ENCODE data around the gene MMP14. TPM values are rescaled to one million over a fixed set of nuclear protein-coding genes. Genes with fewer than 3 reads are reported as not detected.

MMP14 gene
- total and polyA plus RNA-seq, 2 of the 13 experiments (the other 11 are each of a cell fraction or from before 2014, with no cell fraction given): 5.2 to 9.8 TPM

- TF ChIP-seq MED8 (CRISPR knock-in tag; IDR thresholded peaks at IDR 0.05; ENCODE audit: insufficient replicate concordance) (no peak), WIZ (CRISPR knock-in tag; IDR thresholded peaks at IDR 0.05) (no peak), KAT7 (CRISPR knock-in tag; IDR thresholded peaks at IDR 0.05; ENCODE audit: borderline replicate concordance) (no peak), ZNF792 (CRISPR knock-in tag; IDR thresholded peaks at IDR 0.05) (no peak), ZNF788 (CRISPR knock-in tag; IDR thresholded peaks at IDR 0.05; ENCODE audit: borderline replicate concordance) (0 out of 2 replicates have a peak, but pooled peaks have one; percentile 55), RERE (CRISPR knock-in tag; IDR thresholded peaks at IDR 0.05; ENCODE audit: low read depth) (no peak), KMT2A (CRISPR knock-in tag; IDR thresholded peaks at IDR 0.05) (no peak), ATF7 (IDR thresholded peaks at IDR 0.05) (no peak), ATF7 (CRISPR knock-in tag; IDR thresholded peaks at IDR 0.05) (no peak), SOX6 (IDR thresholded peaks at IDR 0.05) (no peak), SOX6 (CRISPR knock-in tag; IDR thresholded peaks at IDR 0.05) (peak; percentile 66), ZSCAN9 (CRISPR knock-in tag; IDR thresholded peaks at IDR 0.05; ENCODE audit: borderline replicate concordance) (no peak), ZNF703 (CRISPR knock-in tag; IDR thresholded peaks at IDR 0.05; ENCODE audit: borderline replicate concordance) (no peak), CERS6 (CRISPR knock-in tag; IDR thresholded peaks at IDR 0.05) (no peak), ZNF75D (CRISPR knock-in tag; IDR thresholded peaks at IDR 0.05; ENCODE audit: borderline replicate concordance) (no peak), ATF5 (CRISPR knock-in tag; IDR thresholded peaks at IDR 0.05; ENCODE audit: low read depth) (no peak), SNAPC2 (CRISPR knock-in tag; IDR thresholded peaks at IDR 0.05) (no peak), ZFY (CRISPR knock-in tag; IDR thresholded peaks at IDR 0.05) (0 out of 2 replicates have a peak, but pooled peaks have one; percentile 8), MYC (CRISPR knock-in tag; IDR thresholded peaks at IDR 0.05; ENCODE audit: borderline replicate concordance) (0 out of 2 replicates have a peak, but pooled peaks have one; percentile 22), ZSCAN31 (CRISPR knock-in tag; IDR thresholded peaks at IDR 0.05; ENCODE audit: low read depth) (peak; percentile 31; the same call in 1 of the 2 replicates), RXRB (CRISPR knock-in tag; IDR thresholded peaks at IDR 0.05; ENCODE audit: borderline replicate concordance) (peak; percentile 14; the same call in 1 of the 2 replicates), ZFP62 (CRISPR knock-in tag; IDR thresholded peaks at IDR 0.05) (no peak), ZNF724P (CRISPR knock-in tag; IDR thresholded peaks at IDR 0.05; ENCODE audit: borderline replicate concordance) (peak; percentile 65; the same call in 1 of the 2 replicates), ZNF773 (CRISPR knock-in tag; IDR thresholded peaks at IDR 0.05; ENCODE audit: borderline replicate concordance) (no peak), MIER2 (CRISPR knock-in tag; IDR thresholded peaks at IDR 0.05) (no peak)
Measured at GRCh38 chr14:22819151-22819988, 17.0 kb upstream of the MMP14 start (continued).
